NCI-H2227 treated with DMSO at 0.1 percent for 48 hours (cell line): ENCODE data around the gene HTATSF1.
A peak's percentile ranks its signal among the peaks of the same experiment; 100 is the strongest.

ENCODE experiments used
- DNase-seq: peaks from one replicate; lab custom pipeline; 2025; lab: John Stamatoyannopoulos, UW

HTATSF1 gene

DNA sequence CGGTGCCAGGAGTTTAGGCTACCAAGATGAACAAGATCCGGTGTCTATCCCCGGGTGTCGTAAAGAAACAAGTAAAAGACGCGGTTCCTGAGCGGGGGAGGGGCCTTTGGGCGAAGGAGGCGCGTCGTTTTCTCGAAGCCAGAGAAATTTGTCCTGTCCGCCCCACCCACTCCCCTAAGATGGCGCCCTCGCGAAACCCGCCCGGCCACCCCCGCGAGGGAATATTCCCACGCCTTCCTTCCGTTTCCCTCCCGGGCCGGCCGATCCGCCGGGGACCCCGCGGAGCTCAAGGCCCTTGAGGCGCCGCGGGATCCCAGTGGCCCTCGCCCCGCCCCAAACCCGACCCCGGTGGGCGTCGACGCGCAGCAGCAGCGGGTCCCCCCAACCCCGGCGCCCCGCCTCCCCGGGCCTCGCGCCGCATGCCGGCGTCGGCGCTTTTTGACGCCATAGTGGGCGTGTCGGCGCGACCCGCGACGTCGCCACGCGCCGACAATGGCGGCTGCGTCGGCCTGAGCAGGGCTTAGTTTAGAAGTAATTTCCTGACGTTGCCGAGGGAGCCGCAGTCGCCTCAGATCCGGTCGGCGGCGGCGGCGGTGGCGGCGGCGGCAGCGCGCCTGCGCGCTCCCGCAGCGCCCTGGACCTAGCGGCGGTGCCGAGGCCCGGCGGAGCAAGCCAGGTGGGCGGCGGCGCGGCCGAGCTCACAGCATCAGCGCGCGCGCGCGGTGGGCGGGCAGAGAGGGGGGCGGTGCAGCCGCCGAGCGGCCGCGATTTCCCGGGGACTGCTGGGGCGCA lies 432 bp upstream of the HTATSF1 start:
- peak; percentile 95 for DNase-seq

- no peak for DNase-seq
Observed at GRCh38 chrX:136519069-136519468, 21.7 kb downstream of the HTATSF1 start.

DNA sequence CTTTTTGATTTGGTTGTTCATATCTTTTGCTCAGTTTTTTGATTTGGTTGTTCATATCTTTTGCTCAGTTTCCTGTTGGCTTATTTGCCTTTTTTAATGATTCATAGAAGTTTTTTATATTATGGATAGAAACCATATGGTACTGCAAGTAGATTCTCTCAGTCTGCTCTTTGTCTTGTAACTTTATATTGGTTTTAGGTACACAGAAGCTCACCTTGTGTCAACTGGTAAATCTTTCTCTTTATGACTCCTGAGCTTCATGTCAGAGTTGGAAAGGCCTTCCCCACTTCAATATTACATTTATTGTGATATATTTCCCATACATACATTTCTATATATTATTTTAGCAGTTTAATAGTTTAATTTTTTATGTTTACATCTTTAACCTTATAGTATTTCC lies 26.4 kb downstream of the HTATSF1 start:
- no peak for DNase-seq

- DNase-seq, result no peak
Observed at GRCh38 chrX:136525738-136526606, 28.6 kb downstream of the HTATSF1 start.

DNA sequence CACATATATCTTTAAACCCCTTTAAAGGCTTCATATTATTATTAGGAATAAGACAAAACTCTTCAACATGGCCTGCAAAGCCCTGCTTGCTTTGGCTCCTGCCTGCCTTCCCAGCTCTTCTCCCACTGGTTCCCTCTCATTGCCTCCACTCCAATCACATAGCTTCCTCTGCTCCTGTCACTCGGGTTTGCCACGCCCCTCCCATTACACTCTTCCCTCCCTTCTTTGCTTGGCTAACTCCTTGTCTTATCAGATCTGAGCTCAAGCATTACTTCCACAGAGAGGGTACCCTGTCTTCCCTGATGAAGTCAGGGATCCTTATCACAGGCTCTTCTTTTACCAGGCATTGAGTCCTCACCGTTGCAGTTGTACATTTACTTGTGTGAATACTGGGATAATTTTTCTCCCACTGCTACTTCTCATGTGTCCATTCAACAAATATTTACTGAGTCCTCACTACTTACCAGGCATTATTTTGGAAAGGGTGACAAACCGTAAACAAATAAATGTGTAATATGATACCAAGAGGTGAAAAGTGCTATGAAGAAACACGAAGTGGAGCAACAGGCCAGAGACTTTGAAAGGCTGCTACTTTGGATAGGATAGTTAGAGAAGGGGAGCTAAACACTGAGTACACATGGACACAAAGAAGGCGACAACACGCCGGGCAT lies 31.4 kb downstream of the HTATSF1 start:
- DNase-seq, result no peak

DNA sequence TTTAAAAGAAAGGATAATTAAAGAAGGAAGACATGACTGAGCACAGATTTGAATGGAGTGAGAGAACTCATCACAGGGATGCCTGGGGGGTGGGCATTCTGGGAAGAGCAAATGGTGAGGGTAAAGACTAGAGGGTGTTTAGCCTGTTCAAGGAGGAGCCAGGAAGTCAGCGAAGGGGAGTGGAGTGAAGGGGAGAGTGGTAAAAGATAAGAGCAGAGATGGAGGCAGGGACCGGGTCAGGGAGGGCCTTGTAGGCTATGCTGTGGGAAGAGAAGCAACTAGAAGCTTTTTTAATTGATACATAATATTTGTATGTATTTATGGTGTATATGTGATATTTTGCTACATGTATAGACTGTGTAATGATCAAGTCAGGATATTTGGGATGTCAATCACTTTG lies 32.4 kb downstream of the HTATSF1 start:
- DNase-seq, result no peak

- no peak for DNase-seq
Observed at GRCh38 chrX:136531951-136532350, 34.6 kb downstream of the HTATSF1 start, which contains the start of gene VGLL1. VGLL1 (plus strand) TSS chrX:136532215; CDS start chrX:136536021, 3,806 bp downstream.

DNA sequence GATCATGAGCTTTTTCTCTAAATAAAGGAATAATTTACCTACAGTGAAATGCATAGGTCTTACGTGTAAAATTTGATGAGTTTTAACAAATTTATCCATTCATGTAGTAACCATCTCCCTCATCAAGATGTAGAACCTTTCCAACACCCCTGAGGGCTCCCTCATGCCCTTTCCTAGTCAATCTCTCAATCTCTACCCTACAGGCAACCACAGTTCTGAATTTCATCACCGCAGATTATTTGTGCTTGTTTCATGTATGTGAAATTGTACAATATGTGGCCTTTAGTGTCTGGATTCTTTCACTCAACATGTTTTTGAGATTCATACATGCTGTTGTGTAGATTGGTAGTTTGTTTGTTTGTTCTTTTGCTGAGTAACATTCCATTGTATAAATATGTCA lies 36.7 kb downstream of the HTATSF1 start:
- DNase-seq, result no peak

DNA sequence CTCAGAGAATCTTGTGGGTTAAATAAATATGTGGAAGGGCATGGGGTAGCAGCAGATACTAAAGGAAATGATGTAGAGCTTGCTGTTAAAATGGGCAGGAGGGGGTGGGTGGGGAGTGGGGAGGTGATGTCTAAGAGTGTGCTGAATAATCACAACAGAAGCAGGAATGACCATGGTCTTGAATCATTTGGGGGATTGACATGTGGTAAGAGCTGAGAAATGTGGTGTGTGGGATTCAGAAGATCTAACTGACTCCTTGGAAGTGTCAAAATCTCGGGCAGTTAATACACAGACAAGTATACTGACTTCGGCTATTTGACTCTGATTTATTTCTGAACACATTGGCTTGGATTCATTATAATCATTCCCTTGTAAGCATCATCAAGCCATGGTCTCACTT lies 41.4 kb downstream of the HTATSF1 start:
- no peak for DNase-seq

DNA sequence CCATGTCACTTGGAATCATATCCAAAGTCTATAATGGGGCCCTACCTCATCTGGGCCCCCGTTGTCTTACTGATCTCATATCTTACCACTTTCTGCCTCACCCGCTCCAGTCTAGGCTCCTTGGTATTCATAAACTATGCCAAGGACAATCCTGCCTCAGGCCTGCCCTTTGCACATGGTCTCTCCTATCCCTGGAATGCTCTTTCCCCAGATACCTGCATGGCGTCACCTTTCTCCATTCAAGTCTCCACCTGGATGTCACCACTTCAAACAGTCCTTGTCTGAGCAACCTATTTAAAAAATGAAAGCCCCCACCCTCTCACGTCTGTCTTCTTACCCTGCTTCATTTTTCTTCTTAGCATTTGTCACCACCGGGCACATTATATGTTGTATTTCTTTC lies 42.8 kb downstream of the HTATSF1 start:
- no peak for DNase-seq

GRCh38 chrX:136541294-136541693 lies 43.9 kb downstream of the HTATSF1 start:
- DNase-seq, result no peak

DNA sequence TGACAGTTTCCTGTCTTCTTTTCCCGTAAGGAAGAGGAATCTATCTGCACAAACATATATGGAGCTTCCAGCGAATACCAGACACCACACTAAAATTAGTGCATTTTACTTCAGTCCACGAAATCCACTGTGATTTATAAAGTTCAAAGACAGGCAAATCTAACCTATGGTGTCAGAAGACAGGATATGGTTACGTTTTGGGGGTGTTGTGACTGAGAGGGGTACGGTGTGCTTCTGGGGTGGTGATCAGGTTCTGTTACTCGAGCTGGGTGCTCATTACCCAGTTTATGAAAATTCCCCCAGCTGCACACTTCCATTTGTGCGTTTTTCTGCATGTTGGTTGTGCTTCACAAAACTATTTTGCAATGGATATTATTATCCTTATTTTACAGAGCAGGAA lies 44.9 kb downstream of the HTATSF1 start:
- DNase-seq, result no peak

DNA sequence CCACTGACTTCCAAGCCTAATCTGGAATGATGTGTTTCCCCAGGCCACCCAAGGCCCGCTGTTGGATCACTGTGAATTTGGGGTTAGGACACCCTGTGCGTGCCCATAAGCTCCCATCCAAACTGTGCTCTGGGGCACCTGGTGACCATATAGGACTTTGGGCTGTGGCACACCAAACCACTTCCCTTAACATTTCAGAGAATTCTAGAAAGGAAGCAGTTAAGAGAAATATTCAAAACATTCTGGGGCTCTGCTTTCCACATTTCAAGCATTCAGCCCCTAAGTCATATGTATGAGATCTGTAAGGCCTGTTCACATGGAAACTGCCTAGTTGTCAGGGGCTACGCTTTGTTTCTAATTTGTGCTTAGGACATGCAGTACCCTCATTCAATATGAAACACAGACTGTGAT lies 49.0 kb downstream of the HTATSF1 start:
- peak; percentile 35 for DNase-seq

DNA sequence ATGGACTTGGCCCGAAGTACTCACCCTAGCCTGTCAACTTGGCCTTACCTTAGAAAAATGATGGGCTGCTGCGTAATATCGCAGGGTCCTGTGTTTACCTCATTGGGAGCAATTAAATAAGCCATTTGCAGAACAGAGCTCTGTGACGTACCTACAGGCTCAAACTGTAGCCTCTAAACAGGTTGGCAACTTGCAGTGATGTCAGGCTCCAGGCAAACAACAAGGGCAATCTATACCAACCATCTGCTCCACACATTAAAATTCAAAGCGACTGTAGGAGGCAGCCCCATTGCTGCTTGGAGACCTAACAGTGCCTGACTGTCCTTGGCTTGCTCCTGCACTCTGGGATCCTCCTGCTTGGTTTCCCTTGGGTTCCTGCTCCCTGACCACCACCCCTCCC lies 51.8 kb downstream of the HTATSF1 start:
- DNase-seq, result no peak

DNA sequence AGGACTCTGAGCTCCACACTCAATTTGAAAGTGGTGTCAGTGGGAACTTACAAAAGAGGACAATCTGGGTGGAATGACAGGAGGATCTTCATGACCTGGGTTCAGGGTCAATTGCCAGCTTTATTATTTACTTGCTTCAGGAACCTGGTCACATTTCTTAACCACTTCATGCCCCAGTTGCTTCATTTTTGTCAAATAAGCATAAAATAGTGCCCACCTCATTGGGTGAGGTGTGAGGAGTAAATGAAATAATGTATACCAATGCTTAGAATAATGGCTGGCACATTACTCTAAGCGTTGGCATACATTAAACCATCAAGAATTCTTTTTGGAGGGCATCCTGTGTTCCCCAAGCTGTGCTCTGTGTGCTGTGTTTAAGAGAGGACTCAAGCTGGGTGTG lies 54.0 kb downstream of the HTATSF1 start:
- DNase-seq, result no peak

DNA sequence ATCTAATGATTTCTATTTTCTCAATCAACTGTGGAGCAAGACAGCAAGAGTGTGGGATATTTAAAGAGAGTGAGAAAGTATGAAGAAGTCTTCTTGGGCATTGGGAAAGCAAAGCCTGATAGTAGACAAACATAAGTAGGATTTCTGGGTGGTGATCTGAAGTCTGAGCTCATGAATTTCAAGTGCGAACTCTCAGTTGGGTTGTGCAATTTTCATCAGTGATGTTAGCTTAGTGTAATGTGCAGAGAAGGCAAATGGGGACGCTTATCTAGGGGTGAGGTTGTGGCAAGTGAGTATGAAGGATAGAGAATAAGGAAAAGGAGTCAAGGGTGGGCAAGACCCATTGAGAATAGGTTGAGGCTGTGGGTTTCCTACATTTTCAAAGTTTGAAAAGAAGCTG lies 58.3 kb downstream of the HTATSF1 start:
- DNase-seq, result no peak
